ENCODE measurements around the gene LBH.
"Not testable (repeated sequence)": the region's sequence is repeated elsewhere in the genome, so short reads cannot be mapped to it uniquely, and the experiment has no call there.

Gene LBH

GRCh38 chr2:30266705-30267104 lies 35.4 kb downstream of the LBH start:
- no peak overlapping the region for H3K4me3 ChIP-seq (ENCODE audit: low read depth, low read length)
- TF ChIP-seq CTCF (IDR thresholded peaks at IDR 0.05; ENCODE audit: low read depth, low read length): no peak
- no peaks in the 10 kb centered on the region for H3K36me3 ChIP-seq
- H3K27me3 ChIP-seq: no peaks in the 10 kb centered on the region
- no peak for DNase-seq
- H3K4me1 ChIP-seq: no peaks in the 10 kb centered on the region
- H3K9me3 ChIP-seq: peaks cover 2% of the 10 kb centered on the region

DNA sequence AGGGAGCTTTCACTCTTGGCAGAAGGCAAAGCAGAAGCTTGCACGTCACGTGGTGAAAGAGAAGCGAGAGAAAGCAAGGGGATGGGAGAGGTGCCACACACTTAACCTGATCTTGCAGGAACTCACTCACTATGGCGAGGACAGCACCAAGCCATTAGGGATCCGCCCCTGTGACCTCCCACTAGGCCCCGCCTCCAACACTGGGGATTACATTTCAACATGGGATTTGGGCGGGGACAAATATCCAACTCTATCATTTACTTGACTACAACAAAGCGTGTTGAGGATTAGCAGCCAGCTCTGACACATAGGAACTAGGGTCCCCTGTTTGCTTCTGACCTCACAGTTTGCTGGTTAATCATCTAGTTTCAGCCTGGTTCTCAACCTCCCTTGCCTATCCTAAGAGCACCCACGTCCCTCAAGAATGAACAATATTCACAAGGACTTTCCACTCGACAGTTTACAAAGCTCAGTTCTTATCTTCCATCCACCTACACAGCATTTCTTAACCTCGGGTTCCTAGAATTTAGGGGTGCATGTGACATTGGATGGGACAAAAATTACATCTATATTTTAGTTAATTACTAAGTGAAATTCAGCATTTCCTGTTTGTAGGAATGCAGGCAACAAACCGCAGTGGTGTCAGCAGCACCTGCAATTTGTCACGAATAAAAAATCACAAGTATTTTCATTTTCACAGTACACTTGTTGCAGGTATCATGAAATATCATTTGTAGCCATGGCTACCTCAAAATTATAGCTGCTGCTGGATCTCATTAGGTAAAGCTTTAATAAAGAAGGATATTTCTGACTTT lies 36.0 kb downstream of the LBH start:
- DNase-seq: no peak
- H3K4me1 ChIP-seq: no peaks in the 10 kb centered on the region
- no peak for TF ChIP-seq CTCF (IDR thresholded peaks at IDR 0.05; ENCODE audit: low read depth, low read length)

DNA sequence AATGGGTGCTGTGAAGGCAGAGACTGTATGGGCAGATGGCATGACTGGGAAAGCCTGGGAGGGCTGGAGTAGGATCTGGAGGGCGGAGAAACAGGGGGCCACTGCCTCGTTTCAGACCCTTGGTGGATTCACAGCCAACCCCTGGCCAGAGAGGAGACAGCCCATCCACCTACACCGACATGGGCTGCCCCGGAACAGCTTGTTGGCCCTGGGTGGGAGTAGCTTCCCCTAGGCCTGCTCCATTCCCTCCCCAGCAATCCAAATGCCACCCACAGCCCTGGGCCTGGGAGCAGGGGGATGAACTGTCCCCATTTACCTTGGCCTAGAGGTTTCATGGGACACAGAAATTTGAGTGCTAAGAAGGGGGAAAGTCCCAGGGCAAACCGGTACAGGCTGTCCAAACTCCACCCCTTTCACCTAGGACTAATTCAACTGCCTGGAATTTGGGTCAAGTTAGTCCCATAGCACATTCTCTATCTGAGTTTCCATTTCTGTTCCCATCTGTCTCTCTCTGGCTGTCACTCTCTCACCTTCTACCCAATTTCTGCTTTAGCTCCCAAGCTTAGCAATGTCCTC lies 37.0 kb downstream of the LBH start:
- no peak overlapping the region for H3K4me3 ChIP-seq (ENCODE audit: low read depth, low read length)
- no peaks in the 10 kb centered on the region for H3K9me3 ChIP-seq
- DNase-seq: no peak
- H3K27me3 ChIP-seq: no peaks in the 10 kb centered on the region
- no peaks in the 10 kb centered on the region for H3K36me3 ChIP-seq
- TF ChIP-seq CTCF (IDR thresholded peaks at IDR 0.05; ENCODE audit: low read depth, low read length): no peak
- no peaks in the 10 kb centered on the region for H3K4me1 ChIP-seq

More for the DNA sequence above, 36.0 kb downstream of the LBH start:
- H3K27me3 ChIP-seq: no peaks in the 10 kb centered on the region
- no peak overlapping the region for H3K4me3 ChIP-seq (ENCODE audit: low read depth, low read length)
- H3K9me3 ChIP-seq: peaks cover 1% of the 10 kb centered on the region; the same call in 1 of the 2 replicates
- H3K36me3 ChIP-seq: no peaks in the 10 kb centered on the region

GRCh38 chr2:30269114-30269770 lies 37.9 kb downstream of the LBH start:
- H3K27me3 ChIP-seq; H3K9me3 ChIP-seq; H3K36me3 ChIP-seq; H3K4me1 ChIP-seq; DNase-seq; H3K4me3 ChIP-seq (ENCODE audit: low read depth, low read length): not testable (repeated sequence)

GRCh38 chr2:30269771-30270145 lies 38.4 kb downstream of the LBH start:
- Histone ChIP-seq H3K36me3 (no peaks in the 10 kb centered on the region), H3K27me3 (no peaks in the 10 kb centered on the region), H3K9me3 (no peaks in the 10 kb centered on the region), H3K4me1 (no peaks in the 10 kb centered on the region), H3K4me3 (ENCODE audit: low read depth, low read length) (no peak overlapping the region)
- no peak for DNase-seq
- no peak for TF ChIP-seq CTCF (IDR thresholded peaks at IDR 0.05; ENCODE audit: low read depth, low read length)

DNA sequence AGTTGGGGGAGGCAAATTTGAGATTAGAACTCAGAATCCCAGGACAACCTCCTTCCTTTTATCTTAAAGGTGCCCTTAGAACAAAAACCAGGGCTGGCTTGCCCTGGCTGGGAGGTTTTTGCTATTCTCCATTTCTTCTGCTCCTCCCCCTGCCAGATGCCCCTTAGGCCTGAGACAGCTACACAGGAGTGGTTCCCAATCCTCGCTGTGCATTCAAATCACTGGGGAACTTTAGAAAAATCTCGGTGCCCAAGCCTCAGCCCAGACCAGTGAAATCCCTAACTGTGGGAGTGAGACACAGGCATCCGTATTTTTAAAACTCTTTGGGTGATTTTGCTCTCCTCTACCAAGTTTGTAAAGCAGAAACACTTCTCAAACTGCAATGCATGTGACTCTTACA lies 38.8 kb downstream of the LBH start:
- H3K36me3 ChIP-seq: no peaks in the 10 kb centered on the region
- H3K4me3 ChIP-seq (ENCODE audit: low read depth, low read length): no peak overlapping the region
- TF ChIP-seq CTCF (IDR thresholded peaks at IDR 0.05; ENCODE audit: low read depth, low read length): no peak
- no peaks in the 10 kb centered on the region for H3K4me1 ChIP-seq
- no peak for DNase-seq
- H3K9me3 ChIP-seq: no peaks in the 10 kb centered on the region
- no peaks in the 10 kb centered on the region for H3K27me3 ChIP-seq
